Hepatocyte (in vitro differentiated cells): ENCODE results near the gene AGAP3. TPM values are rescaled to one million over a fixed set of nuclear protein-coding genes. Genes with fewer than 3 reads are reported as not detected.

Experiments used
- DNase-seq: peaks from one replicate; pipeline ENCODE4 v3.0.0-alpha.2; 2016; ENCODE audit warnings: low spot score
- H2AFZ ChIP-seq: fragments of 200-600 bp; sonication (generic); 2 replicates; pipeline ENCODE4 v1.6.0; 2016; ENCODE audit warnings: antibody characterized with exemption, mild to moderate bottlenecking
- H3K27ac ChIP-seq: fragments of 200-600 bp; sonication (generic); 2 replicates; pipeline ENCODE4 v1.5.1; 2016; ENCODE audit warnings: mild to moderate bottlenecking
- H3K27me3 ChIP-seq: fragments of 200-600 bp; sonication (generic); 2 replicates; pipeline ENCODE4 v1.6.1; 2016
- H3K36me3 ChIP-seq: fragments of 200-600 bp; sonication (generic); replicated peaks from 2 replicates; pipeline ENCODE4 v1.5.1; 2016; ENCODE audit warnings: low read depth; ENCODE audit not compliant: insufficient read depth
- H3K4me1 ChIP-seq: fragments of 200-600 bp; sonication (generic); 2 replicates; pipeline ENCODE4 v1.5.1; 2016; ENCODE audit warnings: mild to moderate bottlenecking, moderate library complexity; ENCODE audit not compliant: insufficient read depth
- H3K4me2 ChIP-seq: fragments of 200-600 bp; sonication (generic); 2 replicates; pipeline ENCODE4 v1.6.0; 2016
- H3K4me3 ChIP-seq: fragments of 200-600 bp; sonication (generic); 2 replicates; pipeline ENCODE4 v1.5.1; 2016; ENCODE audit warnings: mild to moderate bottlenecking
- H3K79me2 ChIP-seq: fragments of 200-600 bp; sonication (generic); 2 replicates; pipeline ENCODE4 v1.6.0; 2017; ENCODE audit warnings: mild to moderate bottlenecking
- H3K9me2 ChIP-seq: fragments of 200-600 bp; sonication (generic); replicated peaks from 2 replicates; pipeline ENCODE4 v1.6.0; 2017; ENCODE audit warnings: mild to moderate bottlenecking; ENCODE audit not compliant: insufficient read depth
- H3K9me3 ChIP-seq: fragments of 200-600 bp; sonication (generic); 2 replicates; pipeline ENCODE4 v1.5.1; 2016; ENCODE audit warnings: low read depth, mild to moderate bottlenecking
- H4K20me1 ChIP-seq: fragments of 200-600 bp; sonication (generic); 2 replicates; pipeline ENCODE4 v1.6.0; 2016; ENCODE audit warnings: mild to moderate bottlenecking; ENCODE audit not compliant: insufficient read depth, poor library complexity, severe bottlenecking
- CTCF ChIP-seq: fragments of 200-600 bp; sonication (generic); IDR thresholded peaks from 2 replicates; pipeline ENCODE4 v1.5.1; 2016; ENCODE audit warnings: antibody characterized with exemption, mild to moderate bottlenecking; ENCODE audit not compliant: poor library complexity
- EZH2 ChIP-seq: fragments of 200-600 bp; sonication (generic); IDR thresholded peaks from 2 replicates; pipeline ENCODE4 v1.6.1; 2016; ENCODE audit warnings: antibody characterized with exemption, mild to moderate bottlenecking, borderline replicate concordance
- EZH2phosphoT487 ChIP-seq: fragments of 200-600 bp; sonication (generic); IDR thresholded peaks from one replicate; pipeline ENCODE4 v1.6.1; 2018; ENCODE audit warnings: antibody characterized with exemption, mild to moderate bottlenecking, low read depth, moderate library complexity; ENCODE audit not compliant: unreplicated experiment, severe bottlenecking
- WGBS: methylation state at CpG from one replicate; pipeline ENCODE4 v1.1.6; 2016; ENCODE audit warnings: low lambda C conversion rate; ENCODE audit errors: missing lambda C conversion rate; 5-methylcytosine and 5-hydroxymethylcytosine counted together
- polyA plus RNA-seq: library from polyadenylated mRNA; unstranded; fragments of >200 nt; fragmentation: Nextera tagmentation; extraction: Ambion mirVana; gene quantifications from 2 replicates; pipeline ENCODE4 v1.2.1, GENCODE V29; 2016
- total RNA-seq: library from RNA; depleted of rRNA; stranded (reverse); fragments of >200 nt; gene quantifications from 2 replicates; pipeline ENCODE4 v1.2.3, GENCODE V29; 2014

AGAP3 gene
- total and polyA plus RNA-seq, 2 experiments from 2014 or later: 44.0 to 56.7 TPM

GRCh38 chr7:151143261-151144015 lies 57.2 kb downstream of the AGAP3 start:
- Histone ChIP-seq H2AFZ (no peak overlapping the region), H3K9me3 (no peaks in the 10 kb centered on the region), H3K36me3 (no peaks in the 10 kb centered on the region), H3K27me3 (no peaks in the 10 kb centered on the region), H3K27ac (no peak overlapping the region), H3K4me2 (no peak overlapping the region), H3K4me3 (no peak overlapping the region), H3K9me2 (no peaks in the 10 kb centered on the region), H4K20me1 (no peaks in the 10 kb centered on the region), H3K79me2 (no peaks in the 10 kb centered on the region), H3K4me1 (no peaks in the 10 kb centered on the region)
- no peak for DNase-seq
- TF ChIP-seq EZH2phosphoT487: no peak
- no peak for TF ChIP-seq CTCF
- no peak for TF ChIP-seq EZH2
- 96% methylated on average over 25 of the region's 25 CpGs for WGBS

GRCh38 chr7:151144387-151144786 lies 58.1 kb downstream of the AGAP3 start:
- H3K4me3 ChIP-seq: no peak overlapping the region
- no peak overlapping the region for H3K4me2 ChIP-seq
- no peaks in the 10 kb centered on the region for H3K9me2 ChIP-seq
- H4K20me1 ChIP-seq: no peaks in the 10 kb centered on the region
- WGBS: 96% methylated on average over 7 of the region's 7 CpGs
- H3K79me2 ChIP-seq: no peaks in the 10 kb centered on the region
- no peaks in the 10 kb centered on the region for H3K9me3 ChIP-seq
- TF ChIP-seq CTCF: no peak
- H2AFZ ChIP-seq: no peak overlapping the region
- DNase-seq: no peak
- no peaks in the 10 kb centered on the region for H3K36me3 ChIP-seq
- no peaks in the 10 kb centered on the region for H3K4me1 ChIP-seq
- H3K27ac ChIP-seq: no peak overlapping the region
- H3K27me3 ChIP-seq: no peaks in the 10 kb centered on the region

GRCh38 chr7:151146761-151147160 lies 60.5 kb downstream of the AGAP3 start:
- 88% methylated on average over 3 of the region's 3 CpGs for WGBS
- no peaks in the 10 kb centered on the region for H4K20me1 ChIP-seq
- no peak overlapping the region for H3K4me2 ChIP-seq

More at GRCh38 chr7:151146761-151147160, 60.5 kb downstream of the AGAP3 start:
- Histone ChIP-seq H3K36me3 (no peaks in the 10 kb centered on the region), H3K27me3 (peaks cover 12% of the 10 kb centered on the region), H3K4me1 (no peaks in the 10 kb centered on the region), H3K27ac (no peak overlapping the region), H3K79me2 (no peaks in the 10 kb centered on the region), H3K9me3 (no peaks in the 10 kb centered on the region), H3K4me3 (no peak overlapping the region), H2AFZ (no peak overlapping the region), H3K9me2 (no peaks in the 10 kb centered on the region)
- TF ChIP-seq CTCF (no peak), EZH2phosphoT487 (no peak), EZH2 (no peak)
- no peak for DNase-seq
